ENCODE measurements around the gene ZNF157.
A peak's percentile ranks its signal among the peaks of the same experiment; 100 is the strongest.
"Not testable (repeated sequence)": the region's sequence is repeated elsewhere in the genome, so short reads cannot be mapped to it uniquely, and the experiment has no call there.

Gene ZNF157

GRCh38 chrX:47370278-47370677, at the start of gene ZNF157:
TSS of gene ZNF157 (plus strand) at chrX:47370578. CDS start at chrX:47370669, 91 bp downstream.
- no peak for DNase-seq (ENCODE audit: low read depth)

- no peak for DNase-seq (ENCODE audit: low read depth)
Observed at GRCh38 chrX:47321386-47321785, 49.0 kb upstream of the ZNF157 start.

- no peak for DNase-seq (ENCODE audit: low read depth)
Observed at GRCh38 chrX:47321823-47322371, 48.5 kb upstream of the ZNF157 start.

GRCh38 chrX:47327902-47328301, 42.5 kb upstream of the ZNF157 start:
- no peak for DNase-seq (ENCODE audit: low read depth)

- DNase-seq (ENCODE audit: low read depth) = not testable (repeated sequence)
Observed at GRCh38 chrX:47332729-47333128, 37.6 kb upstream of the ZNF157 start.

- DNase-seq (ENCODE audit: low read depth) = no peak
Observed at GRCh38 chrX:47351706-47352105, 18.7 kb upstream of the ZNF157 start.

- no peak for DNase-seq (ENCODE audit: low read depth)
Observed at GRCh38 chrX:47358387-47359065, 11.9 kb upstream of the ZNF157 start.

- DNase-seq (ENCODE audit: low read depth) = no peak
Observed at GRCh38 chrX:47360423-47361179, 9.8 kb upstream of the ZNF157 start.

- DNase-seq (ENCODE audit: low read depth) = no peak
Observed at GRCh38 chrX:47361538-47362511, 8.6 kb upstream of the ZNF157 start.

GRCh38 chrX:47366041-47366722, 4.2 kb upstream of the ZNF157 start:
- DNase-seq (ENCODE audit: low read depth) = peak; percentile 52

- no peak for DNase-seq (ENCODE audit: low read depth)
Observed at GRCh38 chrX:47373198-47373597, 2.8 kb downstream of the ZNF157 start.

- DNase-seq (ENCODE audit: low read depth) = peak; percentile 61
Observed at GRCh38 chrX:47380268-47380667, 9.9 kb downstream of the ZNF157 start.

GRCh38 chrX:47380837-47381236, 10.5 kb downstream of the ZNF157 start:
- not testable (repeated sequence) for DNase-seq (ENCODE audit: low read depth)

GRCh38 chrX:47384502-47384901, 14.1 kb downstream of the ZNF157 start:
- DNase-seq (ENCODE audit: low read depth) = peak; percentile 51

- no peak for DNase-seq (ENCODE audit: low read depth)
Observed at GRCh38 chrX:47390780-47391179, 20.4 kb downstream of the ZNF157 start.

- no peak for DNase-seq (ENCODE audit: low read depth)
Observed at GRCh38 chrX:47413179-47413594, 42.8 kb downstream of the ZNF157 start.

GRCh38 chrX:47420265-47420664, 49.9 kb downstream of the ZNF157 start:
- DNase-seq (ENCODE audit: low read depth) = no peak

- DNase-seq (ENCODE audit: low read depth) = no peak
Observed at GRCh38 chrX:47420962-47421361, 50.6 kb downstream of the ZNF157 start.

- no peak for DNase-seq (ENCODE audit: low read depth)
Observed at GRCh38 chrX:47422444-47422843, 52.1 kb downstream of the ZNF157 start.

GRCh38 chrX:47430925-47431324, 60.5 kb downstream of the ZNF157 start:
- DNase-seq (ENCODE audit: low read depth) = no peak

GRCh38 chrX:47446431-47446830, 76.1 kb downstream of the ZNF157 start:
- no peak for DNase-seq (ENCODE audit: low read depth)

All from activated T-cell treated with anti-CD3 and anti-CD28 coated beads for 24 hours (primary cell).